Parathyroid adenoma (tissue), 2 donors: ENCODE data around the gene MPPE1.
"Not testable (repeated sequence)": the region's sequence is repeated elsewhere in the genome, so short reads cannot be mapped to it uniquely, and the experiment has no call there.

Experiments
- H2AFZ ChIP-seq: fragments of 300-600 bp; sonication (generic); one replicate; pipeline ENCODE4 v1.7.0; 2017; ENCODE audit warnings: antibody characterized with exemption, mild to moderate bottlenecking
- H3K27ac ChIP-seq: fragments of 300-600 bp; sonication (generic); one replicate; pipeline ENCODE4 v1.7.0; 2017
- H3K27me3 ChIP-seq: fragments of 300-600 bp; sonication (generic); one replicate; pipeline ENCODE4 v1.7.0; 2017; ENCODE audit warnings: low read length; ENCODE audit not compliant: control insufficient read depth, insufficient read depth
- H3K36me3 ChIP-seq: fragments of 300-600 bp; sonication (generic); one replicate; pipeline ENCODE4 v1.7.0; 2017; ENCODE audit warnings: low read length; ENCODE audit not compliant: control insufficient read depth, insufficient read depth
- H3K4me1 ChIP-seq: fragments of 300-600 bp; sonication (generic); one replicate; pipeline ENCODE4 v1.7.0; 2017; ENCODE audit warnings: control low read depth
- H3K4me2 ChIP-seq: fragments of 300-600 bp; sonication (generic); one replicate; pipeline ENCODE4 v1.7.0; 2017; ENCODE audit warnings: low read length
- H3K4me3 ChIP-seq: fragments of 300-600 bp; sonication (generic); one replicate; pipeline ENCODE4 v1.7.0; 2017; ENCODE audit warnings: low read depth, low read length
- H3K79me2 ChIP-seq: fragments of 300-600 bp; sonication (generic); one replicate; pipeline ENCODE4 v1.7.0; 2017; ENCODE audit warnings: control low read depth
- H3K9ac ChIP-seq: fragments of 300-600 bp; sonication (generic); one replicate; pipeline ENCODE4 v1.7.0; 2017; ENCODE audit warnings: mild to moderate bottlenecking
- H3K9me3 ChIP-seq: fragments of 300-600 bp; sonication (generic); one replicate; pipeline ENCODE4 v1.7.0; 2017; ENCODE audit warnings: low read length; ENCODE audit not compliant: control insufficient read depth
- CTCF ChIP-seq: fragments of 300-600 bp; sonication (generic); IDR thresholded peaks from one replicate; pipeline ENCODE4 v1.7.0; 2017; ENCODE audit warnings: antibody characterized with exemption, mild to moderate bottlenecking
- donor health status: primary hyperparathyroidism.

The MPPE1 gene

GRCh38 chr18:11860594-11861450 is 47.3 kb downstream of the MPPE1 start:
- H3K9ac ChIP-seq: no peak overlapping the region

GRCh38 chr18:11859903-11860407 is 48.2 kb downstream of the MPPE1 start:
- no peak overlapping the region for H3K27ac ChIP-seq

More at GRCh38 chr18:11860594-11861450, 47.3 kb downstream of the MPPE1 start:
- H3K79me2 ChIP-seq: no peaks in the 10 kb centered on the region
- H3K4me3 ChIP-seq: no peak overlapping the region
- H3K27me3 ChIP-seq: no peaks in the 10 kb centered on the region
- H3K36me3 ChIP-seq: no peaks in the 10 kb centered on the region
- TF ChIP-seq CTCF: no peak
- no peak overlapping the region for H3K27ac ChIP-seq
- no peak overlapping the region for H3K4me2 ChIP-seq
- H3K4me1 ChIP-seq: peaks cover 6% of the 10 kb centered on the region
- H3K9me3 ChIP-seq: no peaks in the 10 kb centered on the region
- H2AFZ ChIP-seq: no peak overlapping the region

GRCh38 chr18:11859282-11859830 is 48.8 kb downstream of the MPPE1 start:
- Histone ChIP-seq H2AFZ (no peak overlapping the region), H3K4me2 (no peak overlapping the region), H3K9ac (no peak overlapping the region), H3K27me3 (no peaks in the 10 kb centered on the region), H3K36me3 (no peaks in the 10 kb centered on the region), H3K27ac (no peak overlapping the region), H3K79me2 (no peaks in the 10 kb centered on the region), H3K9me3 (no peaks in the 10 kb centered on the region), H3K4me3 (no peak overlapping the region), H3K4me1 (peaks cover 6% of the 10 kb centered on the region)
- TF ChIP-seq CTCF: no peak

More at GRCh38 chr18:11859903-11860407, 48.2 kb downstream of the MPPE1 start:
- no peak overlapping the region for H3K9ac ChIP-seq
- no peak for TF ChIP-seq CTCF
- peaks cover 6% of the 10 kb centered on the region for H3K4me1 ChIP-seq
- H3K4me3 ChIP-seq: no peak overlapping the region
- no peaks in the 10 kb centered on the region for H3K79me2 ChIP-seq
- H2AFZ ChIP-seq: no peak overlapping the region
- no peaks in the 10 kb centered on the region for H3K27me3 ChIP-seq
- H3K4me2 ChIP-seq: no peak overlapping the region
- no peaks in the 10 kb centered on the region for H3K9me3 ChIP-seq
- no peaks in the 10 kb centered on the region for H3K36me3 ChIP-seq

GRCh38 chr18:11857177-11857887 is 50.8 kb downstream of the MPPE1 start:
- H3K9me3 ChIP-seq: no peaks in the 10 kb centered on the region
- H3K27me3 ChIP-seq: no peaks in the 10 kb centered on the region
- peak overlapping the region; percentile 2 for H3K4me2 ChIP-seq
- no peak for TF ChIP-seq CTCF
- no peak overlapping the region for H3K9ac ChIP-seq
- H3K36me3 ChIP-seq: no peaks in the 10 kb centered on the region
- peak overlapping the region; percentile 64 for H2AFZ ChIP-seq
- no peak overlapping the region for H3K4me3 ChIP-seq
- H3K4me1 ChIP-seq: peaks cover 9% of the 10 kb centered on the region
- peak overlapping the region; percentile 68 for H3K27ac ChIP-seq
- peaks cover under 1% of the 10 kb centered on the region for H3K79me2 ChIP-seq

GRCh38 chr18:11854554-11854953 is 53.6 kb downstream of the MPPE1 start:
- H2AFZ ChIP-seq, H3K27me3 ChIP-seq, H3K27ac ChIP-seq, H3K4me3 ChIP-seq, H3K9ac ChIP-seq, H3K4me2 ChIP-seq, H3K36me3 ChIP-seq, H3K9me3 ChIP-seq: not testable (repeated sequence)
- peaks cover 11% of the 10 kb centered on the region for H3K79me2 ChIP-seq
- H3K4me1 ChIP-seq: peaks cover 17% of the 10 kb centered on the region
